Measurements from ENCODE around the gene DNAI1. TPM values are rescaled to one million over a fixed set of nuclear protein-coding genes. Genes with fewer than 3 reads are reported as not detected.
"Not testable (repeated sequence)": the region's sequence is repeated elsewhere in the genome, so short reads cannot be mapped to it uniquely, and the experiment has no call there.

The DNAI1 gene
- total and polyA plus RNA-seq, 12 donors, result 0.06 to 1.4 (median 0.28) TPM; not detected in 7

DNA sequence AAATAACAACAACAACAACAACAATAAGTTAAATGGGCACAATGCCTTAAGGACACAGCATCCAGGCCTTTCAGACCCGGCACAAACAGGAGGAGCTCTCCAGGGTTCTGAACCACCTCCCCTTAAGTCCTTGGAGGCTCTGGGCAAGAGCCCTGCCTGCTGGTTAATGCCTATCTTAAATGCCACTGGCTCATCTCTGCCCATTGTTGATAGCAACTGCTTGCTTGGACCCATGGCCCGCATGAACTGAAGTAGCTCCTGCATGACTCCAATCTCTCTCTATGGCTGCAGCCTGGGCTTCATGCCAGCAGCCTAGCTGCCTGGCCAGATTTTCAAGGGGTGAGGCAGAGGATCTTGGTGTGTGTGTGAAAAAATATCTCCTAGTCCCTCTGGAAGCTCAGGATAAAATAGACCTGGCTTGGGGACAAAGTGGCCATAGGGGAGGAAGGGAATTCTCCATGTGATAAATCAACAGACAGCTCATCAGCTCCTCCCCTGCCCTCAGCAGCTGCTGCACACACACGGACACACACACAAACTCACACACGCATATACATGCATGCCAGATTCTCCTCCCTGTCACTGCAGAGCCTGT is 27.7 kb upstream of the DNAI1 start:
- Histone ChIP-seq H3K9me3 (replicated peaks in 1 of 3) (no peaks in the 10 kb centered on the region), H3K36me3 (replicated peaks in 1 of 2) (no peaks in the 10 kb centered on the region), H3K27me3 (no peaks in the 10 kb centered on the region), H3K4me1 (replicated peaks in 1 of 2) (peaks cover 0 to 25% of the 10 kb centered on the region in 2 donors), H3K4me3 (no peak overlapping the region), H3K27ac (no peak overlapping the region)
- TF ChIP-seq, protein P1, sequence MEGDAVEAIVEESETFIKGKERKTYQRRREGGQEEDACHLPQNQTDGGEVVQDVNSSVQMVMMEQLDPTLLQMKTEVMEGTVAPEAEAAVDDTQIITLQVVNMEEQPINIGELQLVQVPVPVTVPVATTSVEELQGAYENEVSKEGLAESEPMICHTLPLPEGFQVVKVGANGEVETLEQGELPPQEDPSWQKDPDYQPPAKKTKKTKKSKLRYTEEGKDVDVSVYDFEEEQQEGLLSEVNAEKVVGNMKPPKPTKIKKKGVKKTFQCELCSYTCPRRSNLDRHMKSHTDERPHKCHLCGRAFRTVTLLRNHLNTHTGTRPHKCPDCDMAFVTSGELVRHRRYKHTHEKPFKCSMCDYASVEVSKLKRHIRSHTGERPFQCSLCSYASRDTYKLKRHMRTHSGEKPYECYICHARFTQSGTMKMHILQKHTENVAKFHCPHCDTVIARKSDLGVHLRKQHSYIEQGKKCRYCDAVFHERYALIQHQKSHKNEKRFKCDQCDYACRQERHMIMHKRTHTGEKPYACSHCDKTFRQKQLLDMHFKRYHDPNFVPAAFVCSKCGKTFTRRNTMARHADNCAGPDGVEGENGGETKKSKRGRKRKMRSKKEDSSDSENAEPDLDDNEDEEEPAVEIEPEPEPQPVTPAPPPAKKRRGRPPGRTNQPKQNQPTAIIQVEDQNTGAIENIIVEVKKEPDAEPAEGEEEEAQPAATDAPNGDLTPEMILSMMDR (IDR thresholded peaks at IDR 0.05), result no peak
- TF ChIP-seq POLR2A (IDR thresholded peaks at IDR 0.05), result no peak
- 22 to 34% (median 31%) methylated on average over 4 of the region's 4 CpGs for WGBS, 4 donors
- DNase-seq, result peak; percentile 70 to 87 (median 73)
- intact Hi-C loops (cut with DNase I), result loop anchor here in 1 of 2 donors (10.0 kb wide), 1 partner anchor 164 kb away; no protein-coding TSS in a partner anchor

DNA sequence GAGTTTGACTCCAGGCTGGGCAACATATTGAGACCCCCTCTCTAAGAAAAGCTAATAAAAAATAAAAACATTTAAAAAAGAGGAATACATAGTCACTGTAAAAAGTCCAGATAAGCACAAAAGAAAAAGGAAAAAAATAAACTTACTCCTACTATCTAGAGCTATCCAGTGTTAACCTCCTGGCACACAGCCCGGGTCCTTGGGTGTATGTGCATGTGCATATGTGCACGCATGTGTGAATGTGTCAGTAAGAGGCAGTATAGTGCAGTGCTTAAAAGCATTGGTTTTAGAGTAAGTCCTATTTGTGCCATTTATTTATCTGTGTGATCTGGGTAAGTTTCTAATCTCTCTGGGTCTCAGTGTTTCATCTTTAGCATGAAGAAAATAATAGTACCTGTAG is 26.9 kb upstream of the DNAI1 start:
- no peak for TF ChIP-seq POLR2A (IDR thresholded peaks at IDR 0.05)
- TF ChIP-seq, protein P1 (IDR thresholded peaks at IDR 0.05), result no peak
- 85 to 89% (median 86%) methylated on average over 2 of the region's 2 CpGs for WGBS, 4 donors
- Histone ChIP-seq H3K4me1 (replicated peaks in 1 of 2) (peaks cover 0 to 25% of the 10 kb centered on the region in 2 donors), H3K9me3 (replicated peaks in 1 of 3) (no peaks in the 10 kb centered on the region), H3K27me3 (no peaks in the 10 kb centered on the region), H3K27ac (no peak overlapping the region), H3K36me3 (replicated peaks in 1 of 2) (no peaks in the 10 kb centered on the region), H3K4me3 (no peak overlapping the region)
- DNase-seq, result no peak
- intact Hi-C loops (cut with DNase I), result loop anchor here in 1 of 2 donors (10.0 kb wide), 1 partner anchor 163 kb away; no protein-coding TSS in a partner anchor

DNA sequence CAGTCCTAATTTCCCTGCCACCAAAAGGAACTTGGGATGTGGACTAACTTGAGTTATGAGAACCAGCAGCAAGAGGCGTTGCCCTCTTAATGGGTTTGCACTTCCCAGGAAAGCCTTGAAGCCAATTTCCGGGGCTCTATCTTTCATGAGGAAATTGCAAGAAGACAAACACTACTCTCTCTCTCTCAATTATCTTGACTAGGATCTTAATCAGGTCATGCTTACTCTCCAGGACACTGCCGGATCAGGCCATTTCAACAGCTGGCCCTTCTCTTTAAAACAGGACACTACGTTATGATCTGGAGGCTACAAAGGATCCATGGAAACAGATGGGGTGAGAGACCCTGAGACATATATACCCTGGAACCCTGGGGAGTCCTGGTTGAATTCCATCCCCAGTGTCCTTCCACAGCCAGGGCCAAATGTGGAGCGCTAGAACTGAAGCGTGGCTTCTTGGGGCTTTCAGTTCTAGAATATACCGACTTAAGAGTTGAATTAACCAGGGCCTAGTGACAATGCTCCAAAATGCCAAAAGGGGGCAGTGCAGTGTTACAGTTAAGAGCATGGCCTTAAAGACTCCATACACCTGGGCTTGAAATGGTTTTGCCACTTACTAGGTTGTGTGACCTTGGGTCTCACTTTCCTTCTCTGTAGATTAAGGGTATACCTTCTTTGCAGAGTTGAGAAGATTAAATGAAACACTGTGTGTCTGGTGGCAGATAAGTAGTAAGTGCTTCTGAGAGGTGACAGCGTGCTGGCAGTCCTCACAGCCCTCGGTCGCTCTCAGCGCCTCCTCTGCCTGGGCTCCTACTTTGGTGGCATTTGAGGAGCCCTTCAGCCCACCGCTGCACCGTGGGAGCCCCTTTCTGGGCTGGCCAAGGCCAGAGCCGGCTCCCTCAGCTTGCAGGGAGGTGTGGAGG is 21.3 kb upstream of the DNAI1 start:
- no peak for TF ChIP-seq POLR2A (IDR thresholded peaks at IDR 0.05)
- TF ChIP-seq, protein P1 (IDR thresholded peaks at IDR 0.05), result peak; percentile 51 to 83 (median 76)
- H3K27me3 ChIP-seq, result no peaks in the 10 kb centered on the region
- intact Hi-C loops (cut with DNase I), result loop anchor here (2.0 to 10.0 kb wide), 3 partner anchors 64 to 158 kb away; no protein-coding TSS in a partner anchor
- no peaks in the 10 kb centered on the region for H3K36me3 ChIP-seq (replicated peaks in 1 of 2)
- H3K4me3 ChIP-seq, result no peak overlapping the region
- H3K9me3 ChIP-seq (replicated peaks in 1 of 3), result no peaks in the 10 kb centered on the region
- DNase-seq, result peak; percentile 46 to 88 (median 63)
- H3K27ac ChIP-seq, result no peak overlapping the region
- H3K4me1 ChIP-seq (replicated peaks in 1 of 2), result peaks cover 0 to 3% of the 10 kb centered on the region in 2 donors
- 52 to 70% (median 66%) methylated on average over 8 to 14 of the region's 14 CpGs for WGBS, 4 donors

DNA sequence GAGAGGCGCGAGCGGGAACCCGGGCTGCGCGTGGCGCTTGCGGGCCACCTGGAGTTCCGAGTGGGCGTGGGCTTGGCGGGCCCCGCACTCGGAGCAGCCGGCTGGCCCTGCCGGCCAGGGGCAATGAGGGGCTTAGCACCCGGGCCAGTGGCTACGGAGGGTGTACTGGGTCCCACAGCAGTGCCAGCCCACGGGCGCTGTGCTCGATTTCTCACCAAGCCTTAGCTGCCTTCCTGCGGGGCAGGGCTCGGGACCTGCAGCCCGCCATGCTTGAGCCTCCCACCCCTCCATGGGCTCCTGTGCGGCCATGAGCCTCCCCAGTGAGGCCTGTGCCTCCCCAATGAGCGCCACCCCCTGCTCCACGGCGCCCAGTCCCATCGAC is 20.7 kb upstream of the DNAI1 start:
- WGBS, 4 donors, result 85 to 100% (median 95%) methylated on average over 7 to 28 of the region's 28 CpGs

DNA sequence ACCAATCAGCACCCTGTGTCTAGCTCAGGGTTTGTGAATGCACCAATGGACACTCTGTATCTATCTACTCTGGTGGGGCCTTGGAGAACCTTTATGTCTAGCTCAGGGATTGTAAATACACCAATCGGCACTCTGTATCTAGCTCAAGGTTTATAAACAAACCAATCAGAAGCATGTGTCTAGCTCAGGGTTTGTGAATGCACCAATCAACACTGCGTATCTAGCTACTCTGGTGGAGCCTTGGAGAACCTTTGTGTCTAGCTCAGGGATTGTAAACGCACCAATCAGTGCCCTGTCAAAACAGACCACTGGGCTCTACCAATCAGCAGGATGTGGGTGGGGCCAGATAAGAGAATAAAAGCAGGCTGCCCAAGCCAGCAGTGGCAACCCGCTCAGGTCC is 20.1 kb upstream of the DNAI1 start:
- 87 to 92% (median 90%) methylated on average over 3 to 4 of the region's 4 CpGs for WGBS, 4 donors
- H3K4me1 ChIP-seq (replicated peaks in 1 of 2); H3K4me3 ChIP-seq; H3K36me3 ChIP-seq (replicated peaks in 1 of 2); H3K27me3 ChIP-seq; H3K9me3 ChIP-seq (replicated peaks in 1 of 3); H3K27ac ChIP-seq; DNase-seq: not testable (repeated sequence)
- intact Hi-C loops (cut with DNase I), result loop anchor here (5.0 to 10.0 kb wide), 2 partner anchors 64 to 156 kb away; no protein-coding TSS in a partner anchor

More for the DNA sequence above, 20.7 kb upstream of the DNAI1 start:
- H3K27ac ChIP-seq; H3K36me3 ChIP-seq (replicated peaks in 1 of 2); H3K27me3 ChIP-seq; H3K9me3 ChIP-seq (replicated peaks in 1 of 3); DNase-seq; H3K4me3 ChIP-seq; H3K4me1 ChIP-seq (replicated peaks in 1 of 2): not testable (repeated sequence)
- intact Hi-C loops (cut with DNase I), result loop anchor here (2.0 to 10.0 kb wide), 3 partner anchors 63 to 157 kb away; no protein-coding TSS in a partner anchor
